Psoas muscle (tissue), 8 donors: ENCODE results near the gene RAPGEF5. TPM values are rescaled to one million over a fixed set of nuclear protein-coding genes. Genes with fewer than 3 reads are reported as not detected.

Experiments used
- ATAC-seq, 4 donors: fragments of 200-7000 bp; cut with Tn5 transposase; one replicate each; pipeline ENCODE4 v1.9.1; 2020; ENCODE audit warnings: moderate library complexity in 3 of 4, mild to moderate bottlenecking in 2 of 4
- DNase-seq, 2 donors: peaks; one replicate each; pipeline ENCODE4 v3.0.0-alpha.2; 2020
- H3K27ac ChIP-seq: fragments of 200-600 bp; one replicate; pipeline ENCODE4 v1.8.0; 2022
- H3K27me3 ChIP-seq, 3 donors: fragments of 200-600 bp in 1 of 3; one replicate each; pipeline versions ENCODE4 v1.6.1 to v1.8.0; 2013 to 2022; ENCODE audit warnings: low read length in 2 of 3, mild to moderate bottlenecking in 2 of 3, moderate library complexity in 1 of 3; ENCODE audit not compliant: insufficient read depth in 3 of 3
- H3K36me3 ChIP-seq, 2 donors: fragments of 200-600 bp in 1 of 2; one replicate each; pipeline versions ENCODE4 v1.6.1 to v1.8.0; 2013 to 2022; ENCODE audit warnings: low read depth in 1 of 2, mild to moderate bottlenecking in 1 of 2, moderate library complexity in 1 of 2; ENCODE audit not compliant: insufficient read depth in 1 of 2
- H3K4me1 ChIP-seq: fragments of 200-600 bp; one replicate; pipeline ENCODE4 v1.8.0; 2022
- H3K4me3 ChIP-seq: fragments of 200-600 bp; one replicate; pipeline ENCODE4 v1.8.0; 2022; ENCODE audit warnings: mild to moderate bottlenecking
- H3K9me3 ChIP-seq: fragments of 200-600 bp; one replicate; pipeline ENCODE4 v1.8.0; 2022
- WGBS, 3 donors: extraction: QIAGEN DNeasy Blood & Tissue Kit; methylation state at CpG; one replicate each; pipeline versions ENCODE4 v1.1.6 to v1.1.7; 2013; 5-methylcytosine and 5-hydroxymethylcytosine counted together
- intact Hi-C, 2 donors: fragments of 100-400 bp; cut with DNase I; formaldehyde crosslinking; loops; one replicate each; pipeline versions ENCODE4 v1.11.0 to v1.14.2; 2022
- polyA plus RNA-seq, 3 donors: library from polyadenylated mRNA; stranded (reverse); fragments of 200-250 nt; gene quantifications; one replicate each; pipeline ENCODE4 v1.2.3, GENCODE V29; 2013
- total RNA-seq, 4 donors: library from RNA; stranded (reverse); fragmentation: NEBNext Ultra II Directional in 2 of 4; extraction: Animal tissue kit (Norgen Biotek cat#: 25700) in 2 of 4; gene quantifications; one replicate each; pipeline versions ENCODE4 v1.2.1 to v1.2.4, GENCODE V29; 2021 to 2023
- TF ChIP-seq, protein P1 (sequence below): fragments of 200-600 bp; IDR thresholded peaks from one replicate; pipeline ENCODE4 v1.8.0; 2022; ENCODE audit warnings: antibody characterized with exemption
- donor health status: healthy with polysubstance abuse.
- donor health status: DM: no; HTN: no; CAD: no; lungs with moderate emphysema.
- donor health status: Bipolar disorder and iron deficiency.
- donor health status: healthy.
- donor health status: DM: yes; HTN: yes; CAD: no.
- donor health status: DM: no; HTN: no; CAD: no.
- donor health status: DM: no; HTN: no; CAD: no.
- donor health status: DM: yes; HTN: yes; CAD: no.

RAPGEF5 gene
- total and polyA plus RNA-seq, 7 donors = 2.6 to 10.8 (median 5.5) TPM

DNA sequence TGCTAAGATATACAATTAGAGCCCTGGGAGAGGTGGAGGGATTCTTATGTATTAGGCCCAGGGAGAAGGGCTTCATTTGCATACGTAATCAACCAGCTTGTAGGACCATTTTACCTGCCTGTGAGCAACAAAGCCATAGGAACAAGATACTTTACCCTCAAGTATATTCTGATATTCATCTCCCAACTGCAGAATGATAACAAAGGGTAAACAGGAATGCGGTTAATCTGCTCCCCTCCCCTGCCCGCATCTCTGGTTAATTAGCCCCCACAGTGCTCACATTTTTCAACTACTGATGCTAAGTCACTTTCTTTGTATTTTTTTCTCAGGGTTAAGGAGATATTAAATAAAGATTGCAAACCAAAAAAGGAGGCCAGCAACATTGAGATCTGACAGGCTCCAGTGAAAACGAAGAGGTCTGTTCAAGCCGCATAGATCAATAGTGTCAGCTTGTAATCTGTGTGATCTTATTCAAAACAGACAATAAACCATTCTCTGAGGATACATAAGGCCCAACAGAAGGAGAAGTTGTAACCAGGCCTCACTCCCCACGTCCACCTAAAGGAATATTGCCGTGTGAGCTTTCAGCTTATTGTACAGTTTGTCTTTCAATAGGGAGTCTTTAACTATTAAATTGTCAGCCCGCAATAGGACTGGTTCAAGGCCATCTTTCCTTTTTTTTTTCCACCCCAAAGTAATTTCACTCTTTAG lies 203.4 kb downstream of the RAPGEF5 start:
- no peaks in the 10 kb centered on the region for H3K9me3 ChIP-seq
- H3K4me3 ChIP-seq = no peak overlapping the region
- no peak for ATAC-seq
- TF ChIP-seq, protein P1, sequence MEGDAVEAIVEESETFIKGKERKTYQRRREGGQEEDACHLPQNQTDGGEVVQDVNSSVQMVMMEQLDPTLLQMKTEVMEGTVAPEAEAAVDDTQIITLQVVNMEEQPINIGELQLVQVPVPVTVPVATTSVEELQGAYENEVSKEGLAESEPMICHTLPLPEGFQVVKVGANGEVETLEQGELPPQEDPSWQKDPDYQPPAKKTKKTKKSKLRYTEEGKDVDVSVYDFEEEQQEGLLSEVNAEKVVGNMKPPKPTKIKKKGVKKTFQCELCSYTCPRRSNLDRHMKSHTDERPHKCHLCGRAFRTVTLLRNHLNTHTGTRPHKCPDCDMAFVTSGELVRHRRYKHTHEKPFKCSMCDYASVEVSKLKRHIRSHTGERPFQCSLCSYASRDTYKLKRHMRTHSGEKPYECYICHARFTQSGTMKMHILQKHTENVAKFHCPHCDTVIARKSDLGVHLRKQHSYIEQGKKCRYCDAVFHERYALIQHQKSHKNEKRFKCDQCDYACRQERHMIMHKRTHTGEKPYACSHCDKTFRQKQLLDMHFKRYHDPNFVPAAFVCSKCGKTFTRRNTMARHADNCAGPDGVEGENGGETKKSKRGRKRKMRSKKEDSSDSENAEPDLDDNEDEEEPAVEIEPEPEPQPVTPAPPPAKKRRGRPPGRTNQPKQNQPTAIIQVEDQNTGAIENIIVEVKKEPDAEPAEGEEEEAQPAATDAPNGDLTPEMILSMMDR = no peak
- no peak overlapping the region for H3K27ac ChIP-seq
- peaks cover 0 to 20% of the 10 kb centered on the region in 2 donors for H3K36me3 ChIP-seq
- 79 to 81% (median 80%) methylated on average over 8 of the region's 8 CpGs for WGBS, 3 donors
- no peaks in the 10 kb centered on the region for H3K4me1 ChIP-seq
- peaks cover 0 to 2% (median 0%) of the 10 kb centered on the region in 3 donors for H3K27me3 ChIP-seq
- intact Hi-C loops = no loop called here
- DNase-seq = no peak

DNA sequence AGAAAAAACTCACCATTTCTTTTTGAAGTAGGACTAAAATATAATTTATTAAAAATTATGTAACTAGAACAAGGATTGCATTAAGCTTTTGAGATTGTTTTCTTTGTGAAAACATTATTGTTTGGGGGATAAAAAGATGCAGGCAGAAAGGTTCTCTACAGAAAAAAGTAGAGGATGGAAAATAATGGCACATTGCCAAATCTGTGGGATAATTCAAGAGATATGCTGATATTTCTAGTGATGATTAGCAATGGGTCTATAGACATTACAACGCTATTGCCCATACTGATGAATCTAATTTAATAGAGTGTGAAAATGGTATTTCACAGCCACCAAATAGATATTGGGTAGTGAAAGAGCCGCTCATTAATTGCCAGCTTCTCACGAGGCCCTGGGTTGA lies 204.3 kb downstream of the RAPGEF5 start:
- ATAC-seq = no peak
- WGBS, 3 donors = 77 to 85% (median 82%) methylated on average over 3 of the region's 3 CpGs
- no peaks in the 10 kb centered on the region for H3K9me3 ChIP-seq

DNA sequence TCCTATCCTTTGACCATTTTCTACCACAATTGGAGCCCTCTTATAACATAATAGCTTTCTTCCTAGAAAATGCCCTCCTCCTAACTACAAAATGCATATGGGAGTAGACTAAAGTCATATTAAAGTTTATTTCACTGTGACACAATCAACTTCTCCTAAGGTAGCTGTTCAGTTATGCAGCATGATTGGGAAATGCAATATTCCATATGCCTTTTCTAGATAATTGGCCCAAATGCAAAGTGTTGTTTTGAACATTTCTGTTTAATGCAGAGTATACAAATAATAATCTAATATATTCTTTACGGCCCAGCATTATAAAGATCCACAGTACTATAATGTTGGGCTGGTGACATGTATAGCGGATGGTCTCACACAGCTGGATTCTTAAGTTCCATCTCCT lies 205.1 kb downstream of the RAPGEF5 start:
- TF ChIP-seq, protein P1 = no peak
- intact Hi-C loops = no loop called here
- WGBS, 3 donors = 94 to 97% (median 95%) methylated on average over 2 of the region's 2 CpGs
- H3K36me3 ChIP-seq = peaks cover 0 to 13% of the 10 kb centered on the region in 2 donors
- H3K4me3 ChIP-seq = no peak overlapping the region
- no peak overlapping the region for H3K27ac ChIP-seq
- no peaks in the 10 kb centered on the region for H3K9me3 ChIP-seq
- ATAC-seq (no peak), DNase-seq (no peak)
- no peaks in the 10 kb centered on the region for H3K4me1 ChIP-seq
- H3K27me3 ChIP-seq = peaks cover 0 to 2% (median 0%) of the 10 kb centered on the region in 3 donors

More for the DNA sequence above, 204.3 kb downstream of the RAPGEF5 start:
- no peak for DNase-seq
- Histone ChIP-seq H3K27ac (no peak overlapping the region), H3K27me3 (peaks cover 0 to 2% (median 0%) of the 10 kb centered on the region in 3 donors), H3K4me1 (no peaks in the 10 kb centered on the region), H3K4me3 (no peak overlapping the region), H3K36me3 (peaks cover 0 to 15% of the 10 kb centered on the region in 2 donors)
- intact Hi-C loops = no loop called here
- TF ChIP-seq, protein P1 = no peak

DNA sequence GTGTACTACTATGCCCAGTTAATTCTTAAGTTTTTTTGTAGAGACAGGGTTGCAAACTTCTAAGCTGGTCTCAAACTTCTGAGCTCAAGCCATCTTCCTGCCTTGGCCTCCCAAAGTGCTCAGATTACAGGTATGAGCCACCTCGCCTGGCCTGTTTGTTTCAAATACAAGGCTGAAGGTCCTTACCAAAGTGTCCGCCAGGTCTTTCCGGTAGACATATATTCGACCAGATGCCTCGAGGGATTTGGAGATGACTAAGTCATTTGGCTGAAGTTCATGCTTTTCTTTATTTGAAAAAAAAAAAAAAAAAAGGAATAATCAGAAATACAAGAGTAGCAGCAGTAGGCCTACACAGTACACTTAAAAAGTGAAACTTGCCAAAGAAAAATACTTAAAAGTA lies 206.7 kb downstream of the RAPGEF5 start:
- Histone ChIP-seq H3K27me3 (peaks cover 0 to 2% (median 0%) of the 10 kb centered on the region in 3 donors), H3K9me3 (no peaks in the 10 kb centered on the region), H3K4me3 (no peak overlapping the region), H3K4me1 (no peaks in the 10 kb centered on the region), H3K36me3 (peaks cover 0 to 10% of the 10 kb centered on the region in 2 donors), H3K27ac (no peak overlapping the region)
- intact Hi-C loops = no loop called here
- DNase-seq (no peak), ATAC-seq (no peak)
- TF ChIP-seq, protein P1 = no peak
- 58 to 59% (median 59%) methylated on average over 5 of the region's 5 CpGs for WGBS, 3 donors
